HepG2 (cell line): ENCODE data around the gene RASL10B. TPM values are rescaled to one million over a fixed set of nuclear protein-coding genes. Genes with fewer than 3 reads are reported as not detected.

ENCODE experiments used
- ATAC-seq: fragments of 200-7000 bp; cut with Tn5 transposase; 3 replicates; pipeline ENCODE4 v1.9.1; 2020; ENCODE audit warnings: mild to moderate bottlenecking, moderate library complexity
- BruUV-seq: library from RNA; stranded (reverse); fragments of 400-500 nt; replicated peaks from 2 replicates; lab custom pipeline; 2021; lab: Mats Ljungman, UMichigan
- CTCF ChIA-PET: fragments of 300-600 bp; formaldehyde crosslinking; extraction: SDS; loops from one replicate; lab custom pipeline; 2021; ENCODE audit warnings: low total read pairs, inconsistent platforms, low intra/inter-chr PET ratio; lab: Yijun Ruan, JAX
- POLR2A ChIA-PET: fragments of 350-600 bp; sonication (Branson Sonifier 250); formaldehyde crosslinking; loops from one replicate; lab custom pipeline; 2020; ENCODE audit warnings: antibody characterized with exemption, inconsistent platforms; lab: Yijun Ruan, JAX
- DNase-seq: peaks from one replicate; pipeline ENCODE4 v3.0.0-alpha.2; 2015; ENCODE audit warnings: low spot score
- FAIRE-seq: peaks from 3 replicates; lab custom pipeline; 2011; peaks lifted over from hg19 to GRCh38; lab: Jason Lieb, UNC
- H2AFZ ChIP-seq: one replicate; pipeline ENCODE4 v1.6.1; 2011; ENCODE audit warnings: low read length, inconsistent platforms
- H3K27ac ChIP-seq: fragments of 300-600 bp; 3 replicates; pipeline ENCODE4 v1.8.0; 2011; ENCODE audit warnings: mixed run types, mild to moderate bottlenecking, mixed read lengths, low read length, inconsistent platforms; ENCODE audit not compliant: insufficient read depth; ENCODE audit errors: extremely low read length
- H3K27me3 ChIP-seq, 2 experiments: fragments of 200-600 bp in 1 of 2; 2 replicates in 1 of 2; 3 replicates in 1 of 2; pipeline versions ENCODE4 v1.6.0 to v1.8.0; 2011; ENCODE audit warnings: low read length in 2 of 2, mild to moderate bottlenecking in 2 of 2, moderate library complexity in 2 of 2, inconsistent platforms in 1 of 2; ENCODE audit not compliant: insufficient read depth in 2 of 2, control insufficient read depth in 1 of 2
- H3K36me3 ChIP-seq, 2 experiments: fragments of 200-600 bp in 1 of 2; replicated peaks in 1 of 2; 2 replicates in 1 of 2; 3 replicates in 1 of 2; pipeline versions ENCODE4 v1.5.1 to v1.8.0; 2011; ENCODE audit warnings: low read length in 2 of 2, inconsistent platforms in 1 of 2; ENCODE audit not compliant: insufficient read depth in 2 of 2, control insufficient read depth in 1 of 2
- H3K4me1 ChIP-seq: 2 replicates; pipeline ENCODE4 v1.5.1; 2012; ENCODE audit warnings: low read length, inconsistent platforms; ENCODE audit not compliant: insufficient read depth
- H3K4me2 ChIP-seq: 2 replicates; pipeline ENCODE4 v1.6.0; 2011; ENCODE audit warnings: low read depth, low read length, inconsistent platforms
- H3K4me3 ChIP-seq, 3 experiments: fragments of 200-600 bp in 1 of 3; sonication (generic), shearing (Covaris generic) in 1 of 3; replicated peaks in 1 of 3; 2 replicates each; pipeline ENCODE4 v1.5.1; 2011 to 2016; ENCODE audit warnings: low read length in 3 of 3, inconsistent platforms in 2 of 3, low read depth in 2 of 3, mild to moderate bottlenecking in 2 of 3, control low read depth in 1 of 3, mixed read lengths in 1 of 3; ENCODE audit not compliant: insufficient read depth in 1 of 3
- H3K79me2 ChIP-seq: one replicate; pipeline ENCODE4 v1.6.1; 2011; ENCODE audit warnings: low read length, inconsistent platforms; ENCODE audit not compliant: insufficient read depth
- H3K9ac ChIP-seq: 2 replicates; pipeline ENCODE4 v1.6.0; 2011; ENCODE audit warnings: mild to moderate bottlenecking, low read depth, low read length, inconsistent platforms; ENCODE audit not compliant: insufficient read depth
- H3K9me3 ChIP-seq: 2 replicates; pipeline ENCODE4 v1.5.1; 2012; ENCODE audit warnings: mild to moderate bottlenecking, low read length
- H4K20me1 ChIP-seq: 2 replicates; pipeline ENCODE4 v1.6.0; 2011; ENCODE audit warnings: inconsistent platforms, mild to moderate bottlenecking, low read length, moderate library complexity; ENCODE audit not compliant: insufficient read depth
- AGO1 ChIP-seq: fragments of 200-400 bp; formaldehyde crosslinking; IDR thresholded peaks from 2 replicates; pipeline ENCODE4 v1.6.1; 2017; ENCODE audit warnings: mild to moderate bottlenecking, low read depth, low read length, moderate library complexity; ENCODE audit not compliant: poor library complexity, severe bottlenecking
- AGO2 ChIP-seq: fragments of 200-400 bp; formaldehyde crosslinking; optimal IDR thresholded peaks from 2 replicates; pipeline ENCODE3; 2017; ENCODE audit warnings: mild to moderate bottlenecking, low read depth, low read length, moderate library complexity
- KDM2A ChIP-seq: sonication (generic); formaldehyde crosslinking; IDR thresholded peaks from 2 replicates; pipeline ENCODE4 v1.4.0; 2020; ENCODE audit warnings: low read depth, missing genetic modification reagents, borderline replicate concordance
- MTF1 ChIP-seq: sonication (generic); formaldehyde crosslinking; IDR thresholded peaks from 2 replicates; pipeline ENCODE4 v1.5.0; 2020; ENCODE audit warnings: missing genetic modification reagents
- NCOA5 ChIP-seq: sonication (generic); formaldehyde crosslinking; IDR thresholded peaks from 2 replicates; pipeline ENCODE4 v1.4.0; 2020; ENCODE audit warnings: missing genetic modification reagents
- ZNF274 ChIP-seq: sonication (generic); formaldehyde crosslinking; IDR thresholded peaks from 2 replicates; pipeline ENCODE4 v1.5.1; 2020; ENCODE audit warnings: mild to moderate bottlenecking, missing genetic modification reagents
- WGBS: methylation state at CpG from one replicate; pipeline ENCODE4 v1.1.6; 2017; ENCODE audit warnings: low lambda C conversion rate; 5-methylcytosine and 5-hydroxymethylcytosine counted together
- in situ Hi-C: cut with HindIII; loops from 2 replicates; pipeline ENCODE4 v1.10.0; 2017; ENCODE audit warnings: low pct_unique_long_range_greater_than_20kb; ENCODE audit not compliant: extremely low pct_ligation_motif_present
- intact Hi-C: fragments of 100-400 bp; cut with micrococcal nuclease; formaldehyde crosslinking; loops from one replicate; pipeline ENCODE4 v1.10.0; 2022; ENCODE audit not compliant: unreplicated experiment
- polyA plus RNA-seq, 8 experiments: library from polyadenylated mRNA; depleted of rRNA in 3 of 8; stranded (reverse) in 7 of 8; unstranded in 1 of 8; fragments of >200 nt; fragmentation: Illumina TruSeq in 4 of 8; extraction: Trizol in 4 of 8; gene quantifications; 2 replicates each; pipeline versions ENCODE4 v1.2.1 to v1.2.3, GENCODE V29; 2011 to 2016; ENCODE audit warnings: low read depth in 4 of 8, missing spikeins in 1 of 8, mixed read lengths in 1 of 8; ENCODE audit not compliant: insufficient read depth in 1 of 8
- total RNA-seq, 5 experiments: library from RNA; depleted of rRNA; stranded (reverse); fragments of >200 nt; fragmentation: Illumina TruSeq; extraction: Trizol; gene quantifications; 2 replicates each; pipeline ENCODE4 v1.2.3, GENCODE V29; 2016; ENCODE audit warnings: low read depth in 1 of 5

Gene RASL10B
- total and polyA plus RNA-seq, 2 of the 13 experiments (the other 11 are each of a cell fraction or from before 2014, with no cell fraction given), result 8.8 to 11.0 TPM

GRCh38 chr17:35740216-35740615 lies 8.8 kb downstream of the RASL10B start:
- no peak overlapping the region for H3K4me2 ChIP-seq
- CTCF ChIA-PET, result no interaction called here
- TF ChIP-seq KDM2A (CRISPR knock-in tag), result 0 out of 2 replicates have a peak, but pooled peaks have one; percentile 7
- no peak for TF ChIP-seq ZNF274 (CRISPR knock-in tag)
- TF ChIP-seq NCOA5 (CRISPR knock-in tag), result no peak
- no peaks in the 10 kb centered on the region for H3K9me3 ChIP-seq
- no peak overlapping the region for H3K4me3 ChIP-seq
- H3K27me3 ChIP-seq, result 0 out of 5 replicates have a peak, but pooled peaks cover 0 to 9% of the 10 kb centered on the region in 2 experiments
- H3K27ac ChIP-seq, result no peak overlapping the region
- H2AFZ ChIP-seq, result no peak overlapping the region
- H3K79me2 ChIP-seq, result no peaks in the 10 kb centered on the region
- no peak for ATAC-seq
- intact Hi-C loops, result no loop called here
- no peak for FAIRE-seq
- DNase-seq, result no peak
- H3K36me3 ChIP-seq, result no peaks in the 10 kb centered on the region
- in situ Hi-C loops, result loop anchor here (10.0 to 25.0 kb wide), 2 partner anchors 185 to 428 kb away; no protein-coding TSS in a partner anchor
- BruUV-seq, result no TSS peak
- no peaks in the 10 kb centered on the region for H4K20me1 ChIP-seq
- POLR2A ChIA-PET, result no interaction called here
- H3K9ac ChIP-seq, result no peak overlapping the region
- WGBS, result no CpG with 5 or more reads among the region's 7 CpGs
- H3K4me1 ChIP-seq, result no peaks in the 10 kb centered on the region

DNA sequence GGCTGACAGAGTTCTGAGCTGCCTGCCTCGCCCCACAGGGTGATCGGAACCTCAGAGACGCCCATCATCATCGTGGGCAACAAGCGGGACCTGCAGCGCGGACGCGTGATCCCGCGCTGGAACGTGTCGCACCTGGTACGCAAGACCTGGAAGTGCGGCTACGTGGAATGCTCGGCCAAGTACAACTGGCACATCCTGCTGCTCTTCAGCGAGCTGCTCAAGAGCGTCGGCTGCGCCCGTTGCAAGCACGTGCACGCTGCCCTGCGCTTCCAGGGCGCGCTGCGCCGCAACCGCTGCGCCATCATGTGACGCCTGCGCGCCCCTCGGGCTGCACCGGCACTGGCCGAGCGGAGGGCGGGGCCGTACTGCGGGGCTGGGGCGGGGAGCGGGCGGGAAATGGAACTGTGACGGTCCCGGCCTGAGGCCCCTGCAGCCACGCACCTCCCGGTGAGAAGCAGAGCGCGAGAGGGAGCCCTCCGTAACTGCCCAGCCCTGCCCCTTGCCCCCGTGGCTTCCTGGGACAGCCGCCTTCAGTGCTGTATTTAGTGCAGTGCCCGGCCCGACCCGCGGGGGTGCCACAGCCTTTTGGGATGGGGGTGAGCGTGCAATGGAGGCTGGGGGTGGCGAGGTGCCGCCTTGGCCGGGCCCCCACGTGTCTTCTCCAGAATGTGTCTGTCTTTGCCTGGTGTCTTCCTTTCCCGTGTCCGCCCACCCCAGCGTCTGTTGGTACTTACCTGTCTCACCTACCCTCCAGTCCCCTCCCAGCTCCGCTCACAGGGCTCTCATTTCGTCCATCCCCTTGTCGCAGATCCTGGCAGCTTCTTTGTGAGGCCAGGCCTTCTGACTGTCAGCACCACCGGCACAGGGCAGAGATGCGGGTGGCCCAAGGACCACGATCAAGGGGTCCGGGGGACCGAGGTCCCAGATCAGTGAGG lies 9.8 kb downstream of the RASL10B start:
- ATAC-seq (no peak; the same call in 2 of the 3 replicates), FAIRE-seq (no peak), DNase-seq (no peak)
- no peak overlapping the region for H2AFZ ChIP-seq
- CTCF ChIA-PET, result no interaction called here
- H3K4me3 ChIP-seq, result no peak overlapping the region
- TF ChIP-seq AGO1, result peak; percentile 15
- TF ChIP-seq MTF1 (CRISPR knock-in tag), result no peak
- TF ChIP-seq AGO2, result peak; percentile 19
- POLR2A ChIA-PET, result no interaction called here
- intact Hi-C loops, result no loop called here
- H3K9me3 ChIP-seq, result no peaks in the 10 kb centered on the region
- H3K27ac ChIP-seq, result no peak overlapping the region
- no peaks in the 10 kb centered on the region for H3K36me3 ChIP-seq
- H3K27me3 ChIP-seq, result peaks cover 2 to 19% of the 10 kb centered on the region in 2 experiments; a peak in 2 of 5 replicates
- H4K20me1 ChIP-seq, result no peaks in the 10 kb centered on the region
- H3K79me2 ChIP-seq, result no peaks in the 10 kb centered on the region
- in situ Hi-C loops, result loop anchor here (10.0 to 25.0 kb wide), 2 partner anchors 186 to 429 kb away; no protein-coding TSS in a partner anchor
- WGBS, result 85% methylated on average over 45 of the region's 73 CpGs
- H3K9ac ChIP-seq, result no peak overlapping the region
- H3K4me1 ChIP-seq, result no peaks in the 10 kb centered on the region
- H3K4me2 ChIP-seq, result no peak overlapping the region
- BruUV-seq, result no TSS peak
